ENCODE data around the gene TIMP2.

DNA sequence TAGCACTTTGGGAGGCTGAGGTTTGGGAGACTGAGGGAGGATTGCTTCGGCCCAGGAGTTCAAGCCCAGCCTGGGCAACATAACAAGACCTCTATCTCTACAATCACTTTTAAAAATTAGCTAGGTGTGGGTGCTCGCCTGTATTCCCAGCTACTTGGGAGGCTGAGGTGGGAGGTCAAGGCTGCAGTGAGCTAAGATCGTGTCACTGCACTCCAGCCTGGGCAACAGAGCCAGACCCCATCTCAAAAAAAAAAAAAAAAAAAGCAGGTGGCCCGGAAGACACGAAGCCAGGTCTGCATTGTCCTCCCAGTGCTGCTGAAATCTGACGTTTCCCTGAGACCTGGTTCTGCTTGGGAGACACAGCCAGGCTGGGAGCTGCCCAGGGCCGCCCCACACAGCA, 18.8 kb upstream of the TIMP2 start:
- no peak for TF ChIP-seq KDM5A (IDR thresholded peaks at IDR 0.05; ENCODE audit: low read length)
- no peak for TF ChIP-seq POLR2A (IDR thresholded peaks at IDR 0.05; ENCODE audit: control extremely low read depth in 1 of 2, low read depth in 2 of 2, low read length in 2 of 2)
- TF ChIP-seq TBP (IDR thresholded peaks at IDR 0.05; ENCODE audit: low read depth, low read length): no peak
- no peak for TF ChIP-seq CHD1 (IDR thresholded peaks at IDR 0.05; ENCODE audit: low read depth, low read length)
- TF ChIP-seq SRF (IDR thresholded peaks at IDR 0.05; ENCODE audit: low read depth, low read length): no peak
- TF ChIP-seq, protein P1, sequence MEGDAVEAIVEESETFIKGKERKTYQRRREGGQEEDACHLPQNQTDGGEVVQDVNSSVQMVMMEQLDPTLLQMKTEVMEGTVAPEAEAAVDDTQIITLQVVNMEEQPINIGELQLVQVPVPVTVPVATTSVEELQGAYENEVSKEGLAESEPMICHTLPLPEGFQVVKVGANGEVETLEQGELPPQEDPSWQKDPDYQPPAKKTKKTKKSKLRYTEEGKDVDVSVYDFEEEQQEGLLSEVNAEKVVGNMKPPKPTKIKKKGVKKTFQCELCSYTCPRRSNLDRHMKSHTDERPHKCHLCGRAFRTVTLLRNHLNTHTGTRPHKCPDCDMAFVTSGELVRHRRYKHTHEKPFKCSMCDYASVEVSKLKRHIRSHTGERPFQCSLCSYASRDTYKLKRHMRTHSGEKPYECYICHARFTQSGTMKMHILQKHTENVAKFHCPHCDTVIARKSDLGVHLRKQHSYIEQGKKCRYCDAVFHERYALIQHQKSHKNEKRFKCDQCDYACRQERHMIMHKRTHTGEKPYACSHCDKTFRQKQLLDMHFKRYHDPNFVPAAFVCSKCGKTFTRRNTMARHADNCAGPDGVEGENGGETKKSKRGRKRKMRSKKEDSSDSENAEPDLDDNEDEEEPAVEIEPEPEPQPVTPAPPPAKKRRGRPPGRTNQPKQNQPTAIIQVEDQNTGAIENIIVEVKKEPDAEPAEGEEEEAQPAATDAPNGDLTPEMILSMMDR (IDR thresholded peaks at IDR 0.05; ENCODE audit: control extremely low read depth in 1 of 3, insufficient read depth in 1 of 3, low read depth in 1 of 3, low read length in 3 of 3): no peak
- no peak for TF ChIP-seq EGR1 (IDR thresholded peaks at IDR 0.05; ENCODE audit: borderline replicate concordance, low read depth, low read length)
- TF ChIP-seq GABPA (IDR thresholded peaks at IDR 0.05; ENCODE audit: borderline replicate concordance, insufficient read depth, low read length): no peak
- no peak for TF ChIP-seq EZH2 (IDR thresholded peaks at IDR 0.05; ENCODE audit: low read depth, low read length, severe bottlenecking)
- TF ChIP-seq RFX5 (IDR thresholded peaks at IDR 0.05; ENCODE audit: borderline replicate concordance, low read depth, low read length): no peak
- no peak for TF ChIP-seq JUND (IDR thresholded peaks at IDR 0.05; ENCODE audit: low read length)

Data from H1 (cell line).